GM10266 (cell line): ENCODE measurements around the gene LRP1B.

Source experiments
- DNase-seq: peaks from one replicate; pipeline ENCODE4 v3.0.0; 2012; ENCODE audit errors: extremely low spot score
- TF ChIP-seq, protein P1 (sequence below): IDR thresholded peaks from 2 replicates; pipeline ENCODE4 v1.5.1; 2012; ENCODE audit warnings: mild to moderate bottlenecking, low read depth; ENCODE audit not compliant: control insufficient read depth, insufficient read depth; ENCODE audit errors: missing control alignments

The LRP1B gene

GRCh38 chr2:140929849-140930248 is 1201.0 kb downstream of the LRP1B start:
- TF ChIP-seq, protein P1, sequence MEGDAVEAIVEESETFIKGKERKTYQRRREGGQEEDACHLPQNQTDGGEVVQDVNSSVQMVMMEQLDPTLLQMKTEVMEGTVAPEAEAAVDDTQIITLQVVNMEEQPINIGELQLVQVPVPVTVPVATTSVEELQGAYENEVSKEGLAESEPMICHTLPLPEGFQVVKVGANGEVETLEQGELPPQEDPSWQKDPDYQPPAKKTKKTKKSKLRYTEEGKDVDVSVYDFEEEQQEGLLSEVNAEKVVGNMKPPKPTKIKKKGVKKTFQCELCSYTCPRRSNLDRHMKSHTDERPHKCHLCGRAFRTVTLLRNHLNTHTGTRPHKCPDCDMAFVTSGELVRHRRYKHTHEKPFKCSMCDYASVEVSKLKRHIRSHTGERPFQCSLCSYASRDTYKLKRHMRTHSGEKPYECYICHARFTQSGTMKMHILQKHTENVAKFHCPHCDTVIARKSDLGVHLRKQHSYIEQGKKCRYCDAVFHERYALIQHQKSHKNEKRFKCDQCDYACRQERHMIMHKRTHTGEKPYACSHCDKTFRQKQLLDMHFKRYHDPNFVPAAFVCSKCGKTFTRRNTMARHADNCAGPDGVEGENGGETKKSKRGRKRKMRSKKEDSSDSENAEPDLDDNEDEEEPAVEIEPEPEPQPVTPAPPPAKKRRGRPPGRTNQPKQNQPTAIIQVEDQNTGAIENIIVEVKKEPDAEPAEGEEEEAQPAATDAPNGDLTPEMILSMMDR: no peak

GRCh38 chr2:140918426-140918825 is 1212.4 kb downstream of the LRP1B start:
- DNase-seq: no peak
- TF ChIP-seq, protein P1: no peak

More at GRCh38 chr2:140929849-140930248, 1201.0 kb downstream of the LRP1B start:
- DNase-seq: no peak

- no peak for DNase-seq
- TF ChIP-seq, protein P1: no peak
Observed at GRCh38 chr2:140916410-140916809, 1214.4 kb downstream of the LRP1B start.

DNA sequence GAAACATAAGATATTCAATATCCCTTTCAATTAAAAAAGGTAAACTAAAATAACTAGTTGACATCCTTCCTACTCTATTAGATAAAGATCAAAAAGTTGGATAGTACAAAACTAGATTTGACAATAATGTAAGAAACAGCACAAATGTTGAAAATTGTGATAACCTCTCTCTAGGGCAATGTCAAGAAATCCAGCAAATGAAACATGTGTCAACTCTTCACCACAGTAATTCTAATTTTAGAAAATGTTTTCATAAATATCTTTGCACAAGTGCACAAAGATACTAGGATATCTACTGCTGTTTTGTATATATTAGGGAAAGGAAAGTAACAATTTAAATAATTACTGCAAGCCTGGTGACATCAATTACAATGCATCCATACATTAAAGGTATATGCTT is 1220.1 kb downstream of the LRP1B start:
- DNase-seq: no peak
- TF ChIP-seq, protein P1: no peak

DNA sequence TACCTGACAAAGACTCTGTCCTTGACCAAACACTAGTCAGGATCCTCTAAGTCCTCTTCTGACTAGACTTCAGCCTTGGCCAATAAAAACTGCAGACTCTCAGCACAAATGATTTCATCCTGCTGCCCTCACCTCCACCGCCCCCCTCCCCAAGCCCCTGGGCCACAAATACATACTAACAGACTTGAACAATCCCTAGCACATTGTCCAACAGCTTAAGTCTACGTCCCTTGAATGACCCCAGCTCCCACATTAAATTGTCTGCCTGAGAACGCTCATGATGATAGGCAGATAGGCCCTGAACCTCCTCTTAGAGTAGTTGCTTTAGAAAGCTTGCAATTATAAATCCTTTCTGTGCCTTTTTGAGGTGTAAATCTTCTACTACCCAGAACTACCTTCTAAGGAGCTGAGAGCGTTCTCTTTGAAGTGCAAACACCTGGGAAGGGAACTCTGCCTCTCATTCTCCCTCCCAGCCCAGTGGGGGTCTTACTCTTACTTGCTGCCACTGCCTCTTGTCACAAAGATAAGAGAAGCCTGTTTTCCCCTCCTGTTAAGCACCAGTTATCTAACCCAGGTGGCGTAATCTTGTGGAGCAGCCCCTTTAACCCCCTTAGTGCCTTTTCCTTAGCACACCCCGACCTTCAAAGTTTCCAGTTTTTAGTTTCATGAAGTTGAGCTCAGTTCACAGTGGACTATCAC is 1225.6 kb downstream of the LRP1B start:
- no peak for DNase-seq
- TF ChIP-seq, protein P1: no peak

GRCh38 chr2:140895378-140895777 is 1235.4 kb downstream of the LRP1B start:
- TF ChIP-seq, protein P1: no peak
- DNase-seq: no peak

DNA sequence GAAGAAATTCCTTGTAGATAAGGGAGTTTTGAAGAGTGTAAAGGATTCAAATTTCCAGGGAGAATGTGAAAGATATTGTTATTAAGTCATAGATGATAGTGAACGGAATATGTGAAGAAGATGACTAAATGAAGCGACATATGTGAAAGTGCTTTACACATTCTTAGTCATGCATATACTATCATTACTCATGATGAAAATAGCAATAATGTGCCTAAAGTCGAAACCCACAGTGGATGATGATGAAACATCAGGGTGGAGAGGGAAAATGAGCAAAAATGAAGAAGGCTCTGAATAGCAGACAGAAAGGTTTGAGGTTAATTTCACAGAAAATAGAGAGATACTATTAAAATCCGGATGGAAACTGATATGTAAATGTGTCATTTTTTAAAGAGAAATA is 1237.1 kb downstream of the LRP1B start:
- no peak for DNase-seq
- TF ChIP-seq, protein P1: no peak
